Measurements from ENCODE around the gene BMPER.

DNA sequence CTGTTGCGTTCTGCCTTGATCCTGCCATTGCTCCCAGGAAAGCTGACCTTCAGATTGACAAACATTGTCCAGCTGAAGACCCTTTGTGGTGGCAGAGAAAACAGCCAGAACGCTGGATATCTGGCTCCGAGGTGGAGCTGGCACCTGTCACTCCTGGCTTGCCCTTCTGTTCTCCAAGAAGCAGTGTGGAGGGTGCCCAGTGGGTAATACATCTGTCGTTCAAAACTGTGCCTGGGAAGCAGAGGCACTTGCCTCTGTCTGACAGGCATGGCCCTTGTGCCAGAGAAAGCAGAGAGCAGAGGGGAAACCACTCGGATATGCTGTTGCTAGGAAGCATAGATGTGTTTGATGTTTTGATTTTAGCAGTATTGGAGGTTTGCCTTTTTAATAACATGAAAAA lies 231.4 kb downstream of the BMPER start:
- TF ChIP-seq CTCF (tag by site-specific recombination; IDR thresholded peaks at IDR 0.05) (no peak), ZNF274 (IDR thresholded peaks at IDR 0.05; ENCODE audit: low read length) (no peak), ZNF274 (tag by site-specific recombination; IDR thresholded peaks at IDR 0.05; ENCODE audit: borderline replicate concordance) (no peak), ZNF621 (tag by site-specific recombination; IDR thresholded peaks at IDR 0.05) (no peak), YY1 (tag by site-specific recombination; IDR thresholded peaks at IDR 0.05) (no peak), ZNF768 (tag by site-specific recombination; IDR thresholded peaks at IDR 0.05) (no peak), ZNF404 (tag by site-specific recombination; IDR thresholded peaks at IDR 0.05) (no peak), ZNF473 (tag by site-specific recombination; IDR thresholded peaks at IDR 0.05) (no peak), ZBTB11 (tag by site-specific recombination; conservative IDR thresholded peaks at IDR 0.05; ENCODE audit: low read depth) (no peak), ZNF549 (tag by site-specific recombination; IDR thresholded peaks at IDR 0.05) (no peak), KLF9 (tag by site-specific recombination; IDR thresholded peaks at IDR 0.05; ENCODE audit: low read depth) (no peak)
- TF ChIP-seq, protein P1, sequence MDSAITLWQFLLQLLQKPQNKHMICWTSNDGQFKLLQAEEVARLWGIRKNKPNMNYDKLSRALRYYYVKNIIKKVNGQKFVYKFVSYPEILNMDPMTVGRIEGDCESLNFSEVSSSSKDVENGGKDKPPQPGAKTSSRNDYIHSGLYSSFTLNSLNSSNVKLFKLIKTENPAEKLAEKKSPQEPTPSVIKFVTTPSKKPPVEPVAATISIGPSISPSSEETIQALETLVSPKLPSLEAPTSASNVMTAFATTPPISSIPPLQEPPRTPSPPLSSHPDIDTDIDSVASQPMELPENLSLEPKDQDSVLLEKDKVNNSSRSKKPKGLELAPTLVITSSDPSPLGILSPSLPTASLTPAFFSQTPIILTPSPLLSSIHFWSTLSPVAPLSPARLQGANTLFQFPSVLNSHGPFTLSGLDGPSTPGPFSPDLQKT (IDR thresholded peaks at IDR 0.05; ENCODE audit: borderline replicate concordance, low read depth, low read length): no peak
